Adipocyte (in vitro differentiated cells): ENCODE measurements around the gene EIF2D.

Experiments used
- DNase-seq: peaks from one replicate; pipeline ENCODE4 v3.0.0-alpha.2; 2015; ENCODE audit warnings: low read depth
- H3K27me3 ChIP-seq: replicated peaks from 2 replicates; pipeline ENCODE4 v1.7.0; 2013; ENCODE audit warnings: mild to moderate bottlenecking, low read length, moderate library complexity; ENCODE audit not compliant: control insufficient read depth, insufficient read depth
- H3K36me3 ChIP-seq: 2 replicates; pipeline ENCODE4 v1.7.0; 2013; ENCODE audit warnings: low read length, mild to moderate bottlenecking, moderate library complexity; ENCODE audit not compliant: control insufficient read depth, insufficient read depth, severe bottlenecking
- H3K4me1 ChIP-seq: 2 replicates; pipeline ENCODE4 v1.7.0; 2013; ENCODE audit warnings: mild to moderate bottlenecking, low read length, moderate library complexity; ENCODE audit not compliant: control insufficient read depth, insufficient read depth
- H3K4me3 ChIP-seq: 2 replicates; pipeline ENCODE4 v1.7.0; 2013; ENCODE audit warnings: mild to moderate bottlenecking, low read length, moderate library complexity
- H3K9ac ChIP-seq: 2 replicates; pipeline ENCODE4 v1.7.0; 2013; ENCODE audit warnings: mild to moderate bottlenecking, low read length, moderate library complexity
- H3K9me3 ChIP-seq: 2 replicates; pipeline ENCODE4 v1.7.0; 2013; ENCODE audit warnings: mild to moderate bottlenecking, low read length, moderate library complexity; ENCODE audit not compliant: control insufficient read depth

Gene EIF2D

DNA sequence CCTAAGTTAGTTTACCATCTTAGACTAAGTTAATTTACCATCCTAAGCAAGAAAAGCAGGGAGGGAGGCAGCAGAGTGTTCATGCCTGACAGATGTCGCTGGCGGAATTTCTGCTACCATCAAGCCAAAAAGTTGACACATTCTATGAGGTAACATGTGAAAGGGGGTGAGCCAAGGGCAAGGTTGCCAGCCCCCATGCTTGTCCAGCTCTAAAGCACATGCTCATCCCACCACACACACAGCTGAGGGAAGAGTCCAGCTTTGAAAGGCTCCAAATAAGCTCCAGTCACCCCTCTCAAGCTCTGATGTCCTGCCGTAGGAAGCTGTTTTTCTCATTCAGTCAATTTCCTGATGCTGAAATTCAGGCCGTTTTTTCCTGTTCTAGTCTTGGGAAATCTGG lies 46.3 kb downstream of the EIF2D start:
- no peaks in the 10 kb centered on the region for H3K27me3 ChIP-seq
- no peaks in the 10 kb centered on the region for H3K4me1 ChIP-seq
- H3K4me3 ChIP-seq: no peak overlapping the region
- no peak for DNase-seq
- H3K9ac ChIP-seq: no peak overlapping the region
- no peaks in the 10 kb centered on the region for H3K9me3 ChIP-seq
- H3K36me3 ChIP-seq: no peaks in the 10 kb centered on the region

DNA sequence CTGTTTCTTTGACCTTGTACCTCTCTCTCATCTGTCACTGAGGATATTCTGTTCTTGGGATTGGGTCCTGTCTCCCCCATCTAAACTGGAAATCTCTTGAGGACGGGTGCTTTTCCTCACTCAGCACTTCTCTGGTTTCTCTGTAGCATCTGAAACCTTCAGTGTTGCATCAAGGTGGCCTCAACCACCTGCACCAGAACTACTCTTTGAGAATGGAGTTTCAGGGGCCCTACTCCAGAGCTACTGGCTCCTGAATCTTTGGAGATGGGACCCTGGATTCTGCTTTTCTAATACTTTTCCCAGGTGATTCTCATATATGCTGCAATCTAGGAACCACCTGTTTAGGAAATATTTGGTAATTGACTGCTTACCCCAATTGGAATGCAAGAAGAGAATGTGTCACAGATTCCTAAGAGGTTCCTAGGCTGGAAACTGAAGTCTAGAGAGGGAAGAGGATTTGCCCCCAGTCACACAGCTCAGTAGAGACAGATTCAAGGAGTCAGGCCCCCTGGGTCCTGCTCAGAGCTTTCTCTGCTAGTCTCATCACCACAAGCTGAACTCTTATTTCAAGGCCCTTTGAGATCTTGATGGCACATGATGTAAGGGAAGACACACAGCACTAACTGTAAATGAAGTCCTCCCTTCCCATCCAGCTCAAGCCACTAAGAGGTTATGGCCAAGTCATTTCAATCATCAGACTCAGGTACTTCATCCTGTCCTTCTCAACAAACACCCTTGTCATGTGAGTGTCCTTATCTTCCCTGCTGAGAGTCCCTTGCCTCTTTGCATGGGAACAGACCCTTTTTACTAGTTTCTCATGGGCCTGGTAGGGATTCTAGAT lies 48.7 kb downstream of the EIF2D start:
- DNase-seq: no peak
- Histone ChIP-seq H3K4me1 (no peaks in the 10 kb centered on the region), H3K36me3 (no peaks in the 10 kb centered on the region), H3K27me3 (no peaks in the 10 kb centered on the region), H3K9ac (no peak overlapping the region), H3K4me3 (no peak overlapping the region), H3K9me3 (no peaks in the 10 kb centered on the region)

DNA sequence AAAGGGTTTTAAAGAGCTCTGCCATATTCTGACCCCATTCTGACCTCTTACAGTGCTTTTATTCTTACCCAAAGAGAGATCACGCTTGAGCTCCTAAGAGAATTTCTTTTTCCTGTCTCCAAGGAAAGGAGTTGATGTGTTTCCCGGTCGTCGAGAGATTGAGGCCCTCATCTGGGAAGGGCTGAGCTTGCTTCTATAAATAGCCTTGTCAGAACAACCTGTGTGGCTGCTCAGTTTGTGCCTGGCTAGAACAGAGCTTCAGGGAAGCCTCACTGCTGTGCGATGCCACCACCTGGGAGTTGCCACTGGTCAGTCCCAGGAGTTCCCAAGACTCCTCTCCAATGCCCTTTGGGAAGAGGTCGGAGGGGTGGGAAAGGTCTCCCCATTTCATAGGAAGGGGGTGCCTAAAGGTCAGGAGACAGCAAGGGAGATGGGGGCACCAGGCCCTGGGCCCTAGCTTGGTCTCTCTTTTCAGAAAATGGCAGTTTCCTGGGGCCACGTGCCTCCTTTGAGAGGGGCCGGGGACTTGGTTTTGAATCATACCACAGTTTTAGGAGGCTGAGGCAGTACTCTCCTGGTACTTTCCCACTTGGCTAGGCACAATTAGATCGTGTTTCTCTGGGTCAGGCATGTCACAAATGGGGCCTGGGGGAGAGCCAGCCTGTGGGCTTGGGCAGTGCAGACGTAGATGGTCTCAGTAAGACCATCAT lies 52.1 kb downstream of the EIF2D start:
- H3K36me3 ChIP-seq: no peaks in the 10 kb centered on the region
- no peak for DNase-seq
- H3K27me3 ChIP-seq: peaks cover 9% of the 10 kb centered on the region
- H3K9me3 ChIP-seq: no peaks in the 10 kb centered on the region
- H3K4me1 ChIP-seq: peaks cover 13% of the 10 kb centered on the region
- no peak overlapping the region for H3K4me3 ChIP-seq
- H3K9ac ChIP-seq: no peak overlapping the region

- DNase-seq: no peak
- Histone ChIP-seq H3K4me1 (peaks cover 17% of the 10 kb centered on the region), H3K4me3 (no peak overlapping the region)
Observed at GRCh38 chr1:206559672-206559995, 52.6 kb downstream of the EIF2D start.

DNA sequence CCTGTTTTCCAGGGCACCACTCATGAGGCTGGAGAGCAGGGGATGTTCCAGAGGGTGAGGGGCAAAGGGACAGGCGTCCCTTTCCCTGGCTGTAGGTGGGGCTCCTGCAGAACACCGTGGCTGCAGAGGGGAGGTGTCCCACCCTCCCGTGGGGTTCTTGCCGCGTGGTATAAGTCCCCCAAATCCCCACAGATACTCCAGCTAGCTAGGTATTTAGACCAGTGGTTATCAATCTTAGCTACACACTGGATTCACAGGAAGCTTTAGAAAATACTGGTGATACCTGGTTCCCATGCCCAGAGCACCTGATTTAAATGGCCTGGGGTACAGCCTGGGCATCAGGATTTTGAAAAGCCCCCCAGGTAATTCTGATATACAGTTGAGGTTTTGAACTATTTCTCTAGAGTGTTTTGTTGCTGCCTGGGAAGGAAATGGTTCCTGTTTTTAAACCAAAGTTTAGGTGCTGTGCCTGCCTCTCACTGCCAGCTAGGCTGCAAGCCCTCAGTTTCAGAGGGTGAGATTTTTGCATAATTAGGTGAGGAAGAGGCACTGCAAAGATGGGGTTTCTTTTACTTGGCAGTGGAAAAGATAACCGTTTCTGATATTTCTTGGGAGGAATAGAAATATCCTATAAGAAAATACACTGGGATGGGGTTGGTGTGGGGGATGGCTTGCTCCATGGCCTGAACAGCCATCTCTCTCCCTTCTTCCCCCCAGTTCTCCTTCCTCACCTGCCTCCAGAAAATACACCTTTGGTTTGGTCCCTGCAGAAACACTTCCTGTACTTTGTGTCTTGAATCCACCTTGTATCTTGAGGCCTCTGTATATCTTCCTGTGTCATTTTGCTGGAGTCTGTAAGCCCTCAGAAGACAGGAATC lies 53.2 kb downstream of the EIF2D start:
- no peaks in the 10 kb centered on the region for H3K9me3 ChIP-seq
- DNase-seq: no peak
- no peak overlapping the region for H3K9ac ChIP-seq
- peaks cover 18% of the 10 kb centered on the region for H3K4me1 ChIP-seq
- H3K36me3 ChIP-seq: no peaks in the 10 kb centered on the region
- no peak overlapping the region for H3K4me3 ChIP-seq
- H3K27me3 ChIP-seq: peaks cover 9% of the 10 kb centered on the region

More at GRCh38 chr1:206559672-206559995, 52.6 kb downstream of the EIF2D start:
- Histone ChIP-seq H3K27me3 (peaks cover 9% of the 10 kb centered on the region), H3K9me3 (no peaks in the 10 kb centered on the region), H3K9ac (no peak overlapping the region), H3K36me3 (no peaks in the 10 kb centered on the region)

DNA sequence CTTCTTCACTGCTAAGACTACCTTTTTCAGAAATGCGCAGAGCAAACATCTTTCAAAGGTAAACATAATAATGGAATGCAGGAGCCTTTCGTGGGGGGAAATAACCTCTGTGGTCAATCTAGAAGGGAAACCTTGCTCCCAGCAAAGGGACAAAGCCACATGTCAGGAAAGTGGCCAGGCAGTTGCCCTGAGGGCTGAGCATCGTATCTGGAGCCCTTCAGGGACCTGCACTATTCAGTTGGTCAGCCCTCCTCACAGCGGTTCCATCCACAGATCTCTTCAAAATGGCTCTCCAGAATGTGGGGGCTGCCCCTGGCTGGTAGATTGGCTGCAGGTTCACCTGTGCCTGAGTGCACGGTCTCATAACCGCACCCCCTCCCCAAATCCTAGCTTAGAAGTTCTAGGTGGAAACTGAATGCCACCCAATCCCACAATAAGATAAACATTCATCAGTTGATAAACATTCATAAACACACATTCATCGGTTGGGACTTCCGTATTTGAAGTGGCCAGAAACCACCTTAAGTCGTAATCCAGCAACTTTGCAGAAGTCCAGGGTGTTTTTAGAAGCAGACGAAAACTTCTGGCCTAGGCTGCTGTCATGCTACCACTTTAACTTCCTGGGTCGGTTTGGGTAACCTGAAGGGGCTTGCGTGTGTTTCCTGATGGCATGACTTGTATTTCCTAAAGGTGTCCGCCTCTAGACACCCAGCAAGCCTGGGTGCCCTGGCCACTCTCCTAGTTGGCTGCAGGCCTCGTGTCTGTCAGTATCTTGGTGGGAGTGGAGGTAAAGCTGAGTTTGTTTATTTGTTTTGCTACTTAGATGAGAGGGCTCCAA lies 54.4 kb downstream of the EIF2D start:
- H3K4me3 ChIP-seq: peak overlapping the region; percentile 76
- H3K9ac ChIP-seq: no peak overlapping the region
- no peak for DNase-seq
- peaks cover 9% of the 10 kb centered on the region for H3K27me3 ChIP-seq
- no peaks in the 10 kb centered on the region for H3K36me3 ChIP-seq
- H3K4me1 ChIP-seq: peaks cover 23% of the 10 kb centered on the region
- no peaks in the 10 kb centered on the region for H3K9me3 ChIP-seq

DNA sequence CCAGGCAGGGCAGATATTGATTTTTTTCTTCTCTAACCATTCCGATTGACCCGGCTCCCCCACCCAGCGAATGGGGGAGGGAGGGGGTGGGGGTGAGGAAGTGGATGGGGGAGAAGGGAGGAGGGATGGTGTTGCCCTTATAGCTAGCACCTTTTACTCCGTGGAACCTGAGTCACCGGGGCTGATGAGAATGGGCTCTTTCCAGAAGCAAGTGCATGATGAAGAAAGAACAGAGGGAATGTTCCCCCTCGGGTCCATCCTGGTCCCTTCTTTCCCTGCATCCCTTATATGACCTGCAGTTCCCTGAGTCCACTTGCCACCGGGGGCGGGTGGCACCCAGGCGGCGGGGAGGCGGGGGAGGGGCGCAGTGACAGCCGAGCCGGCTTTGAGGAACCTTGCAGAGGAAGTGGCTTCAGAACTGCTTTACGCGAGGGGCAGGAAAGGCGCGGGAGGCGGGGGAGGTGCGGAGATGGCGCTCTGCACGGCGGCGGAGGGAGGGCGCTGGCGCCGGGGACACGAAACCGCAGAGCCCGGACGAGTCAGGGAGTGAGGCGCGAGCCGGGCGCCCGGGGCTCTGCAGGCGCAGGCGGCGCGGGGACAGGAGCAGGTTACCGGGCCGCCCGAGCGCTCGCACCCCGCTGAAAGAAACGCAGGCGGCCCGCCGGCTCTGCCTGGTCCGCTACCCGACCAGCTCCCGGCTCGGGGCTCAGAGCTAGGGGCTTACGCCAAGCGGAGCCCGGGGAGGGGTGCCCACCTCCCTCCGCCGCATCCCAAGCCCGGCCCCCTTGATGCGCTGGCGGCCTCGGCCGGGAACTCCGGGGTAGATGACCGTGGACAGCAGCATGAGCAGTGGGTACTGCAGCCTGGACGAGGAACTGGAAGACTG lies 55.3 kb downstream of the EIF2D start:
- Histone ChIP-seq H3K27me3 (peaks cover 9% of the 10 kb centered on the region), H3K4me1 (peaks cover 23% of the 10 kb centered on the region)
- DNase-seq: peak; percentile 73

DNA sequence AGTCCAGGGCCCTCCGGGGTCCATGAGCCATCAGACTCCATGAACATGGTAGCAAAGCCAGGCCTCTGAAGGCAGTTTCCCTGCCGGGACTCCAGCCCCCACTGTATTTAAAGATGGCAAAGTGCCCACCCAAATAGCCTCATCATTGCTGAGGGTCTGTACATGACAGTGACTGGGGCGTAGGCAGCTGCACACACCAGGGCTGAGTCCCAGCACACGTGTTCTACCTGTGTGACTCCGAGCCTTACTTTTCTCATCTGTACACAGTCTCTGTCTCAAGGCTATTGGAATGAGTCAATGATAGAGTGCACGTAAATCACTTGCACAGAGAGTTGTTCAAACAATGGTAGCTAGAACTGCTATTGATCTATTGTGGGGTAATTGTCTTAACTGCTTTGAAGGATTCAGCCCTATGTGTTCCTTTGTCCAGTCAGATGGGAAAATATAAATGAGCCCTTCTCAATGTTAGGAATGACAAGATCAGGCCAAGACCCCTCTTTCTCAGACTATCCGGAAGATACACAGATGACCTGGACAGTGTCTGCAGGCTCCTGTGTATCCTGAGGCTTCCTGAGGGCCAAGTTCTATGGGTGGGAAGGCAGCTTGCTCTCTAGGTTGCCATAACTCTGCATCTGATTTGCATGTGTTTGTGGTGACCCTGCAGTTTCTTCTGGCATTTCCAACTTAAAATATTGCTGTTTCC lies 56.1 kb downstream of the EIF2D start:
- H3K27me3 ChIP-seq: peaks cover 9% of the 10 kb centered on the region
- no peaks in the 10 kb centered on the region for H3K36me3 ChIP-seq

More for the DNA sequence above, 55.3 kb downstream of the EIF2D start:
- Histone ChIP-seq H3K4me3 (peak overlapping the region; percentile 76), H3K9me3 (no peaks in the 10 kb centered on the region), H3K9ac (no peak overlapping the region), H3K36me3 (no peaks in the 10 kb centered on the region)

DNA sequence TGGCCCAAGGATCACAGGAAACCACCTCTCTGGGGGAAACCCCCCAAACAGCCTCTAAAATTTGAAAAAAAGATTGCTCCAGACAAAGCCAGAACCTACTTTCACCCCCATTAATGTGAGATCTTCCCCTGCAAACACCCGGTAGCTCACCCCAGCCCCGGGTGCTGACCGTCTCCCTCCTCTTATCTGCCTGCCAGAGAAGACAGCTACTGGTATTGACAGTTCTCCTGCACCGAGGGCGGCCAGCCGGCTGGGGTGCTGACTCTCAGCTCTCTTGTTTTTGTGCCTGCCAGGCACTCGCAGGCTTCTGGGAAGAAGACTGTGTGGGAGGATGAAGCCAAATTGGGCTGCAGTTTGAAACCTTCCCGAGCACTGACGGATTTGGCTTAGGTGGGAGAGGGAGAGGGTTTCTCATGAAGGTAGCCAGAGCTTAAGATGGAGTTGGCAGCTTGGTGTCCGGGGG lies 56.8 kb downstream of the EIF2D start:
- Histone ChIP-seq H3K27me3 (peaks cover 9% of the 10 kb centered on the region), H3K4me3 (no peak overlapping the region), H3K4me1 (peaks cover 23% of the 10 kb centered on the region), H3K9ac (no peak overlapping the region), H3K36me3 (no peaks in the 10 kb centered on the region), H3K9me3 (no peaks in the 10 kb centered on the region)
- DNase-seq: no peak

More for the DNA sequence above, 56.1 kb downstream of the EIF2D start:
- Histone ChIP-seq H3K9me3 (no peaks in the 10 kb centered on the region), H3K4me3 (no peak overlapping the region), H3K4me1 (peaks cover 23% of the 10 kb centered on the region), H3K9ac (no peak overlapping the region)
- DNase-seq: no peak
